ENCODE data around the gene NPDC1. TPM values are rescaled to one million over a fixed set of nuclear protein-coding genes. Genes with fewer than 3 reads are reported as not detected.

NPDC1 gene
- total and polyA plus RNA-seq, 2 of the 8 experiments (the other 6 are each of a cell fraction or from before 2014, with no cell fraction given), result 26.2 to 44.1 TPM

- Histone ChIP-seq H4K20me1 (replicated peaks in 1 of 2; ENCODE audit: control insufficient read depth in 1 of 2, insufficient read depth in 2 of 2, low read length in 2 of 2) (peaks cover 0 to 8% of the 10 kb centered on the region in 2 experiments), H3K56ac (replicated peaks; ENCODE audit: insufficient read length, low read depth, low read length) (no peak overlapping the region), H3K27ac (ENCODE audit: low read depth, low read length) (no peak overlapping the region), H3K79me1 (ENCODE audit: low read depth, low read length) (no peaks in the 10 kb centered on the region), H2AFZ (ENCODE audit: low read length) (no peak overlapping the region), H3K18ac (ENCODE audit: extremely low read depth, low read length) (no peak overlapping the region), H3K4me2 (ENCODE audit: insufficient read depth in 1 of 2, low read depth in 2 of 2, low read length in 2 of 2) (no peak overlapping the region), H2BK20ac (ENCODE audit: low read length) (no peak overlapping the region), H3K27me3 (replicated peaks in 1 of 4; ENCODE audit: control insufficient read depth in 3 of 4, extremely low read depth in 1 of 4, insufficient read depth in 3 of 4, low read length in 3 of 4) (peaks cover 1 to 18% (median 12%) of the 10 kb centered on the region in 4 experiments; a peak in 6 of 7 replicates), H3K23ac (ENCODE audit: insufficient read length) (no peak overlapping the region), H2BK5ac (ENCODE audit: low read depth, low read length) (0 out of 2 replicates have a peak overlapping the region, but pooled peaks have one; percentile 5), H3K36me3 (ENCODE audit: control insufficient read depth in 2 of 4, insufficient read depth in 4 of 4, low read length in 3 of 4) (no peaks in the 10 kb centered on the region), H3K23me2 (ENCODE audit: low read depth, low read length) (peaks cover 3% of the 10 kb centered on the region; the same call in 1 of the 2 replicates), H2AK5ac (ENCODE audit: low read depth, low read length) (no peak overlapping the region), H3K79me2 (ENCODE audit: control insufficient read depth in 1 of 2, insufficient read depth in 2 of 2, low read length in 2 of 2) (no peaks in the 10 kb centered on the region), H2BK120ac (replicated peaks; ENCODE audit: low read depth, low read length) (no peak overlapping the region), H3K9me3 (ENCODE audit: insufficient read depth in 2 of 2, low read depth in 1 of 2, low read length in 1 of 2) (no peaks in the 10 kb centered on the region), H3K4me3 (ENCODE audit: extremely low read depth in 1 of 4, insufficient read depth in 2 of 4, low read depth in 3 of 4, low read length in 4 of 4) (no peak overlapping the region), H2BK12ac (ENCODE audit: low read depth, low read length) (no peak overlapping the region), H3K14ac (ENCODE audit: insufficient read length) (no peak overlapping the region), H2BK15ac (ENCODE audit: low read length) (no peak overlapping the region), H4K8ac (ENCODE audit: extremely low read depth, insufficient read depth, low read length) (no peak overlapping the region), H3K4me1 (replicated peaks in 1 of 4; ENCODE audit: control insufficient read depth in 3 of 4, insufficient read depth in 4 of 4, low read length in 3 of 4) (peaks cover 0 to 9% (median 6%) of the 10 kb centered on the region in 4 experiments; a peak in 5 of 7 replicates), H3K9ac (replicated peaks in 1 of 4; ENCODE audit: extremely low read depth in 1 of 4, low read depth in 3 of 4, low read length in 3 of 4) (no peak overlapping the region), H3K4ac (replicated peaks; ENCODE audit: insufficient read length, low read depth, low read length) (no peak overlapping the region), H4K91ac (replicated peaks; ENCODE audit: insufficient read length, low read length) (no peak overlapping the region), H4K5ac (ENCODE audit: insufficient read length, low read depth, low read length) (no peak overlapping the region)
- TF ChIP-seq PHF8 (conservative IDR thresholded peaks at IDR 0.05; ENCODE audit: low read depth, low read length) (no peak), SP2 (IDR thresholded peaks at IDR 0.05; ENCODE audit: low read length) (no peak), TAF7 (optimal IDR thresholded peaks at IDR 0.05; ENCODE audit: borderline replicate concordance, low read depth, low read length) (no peak), EZH2 (IDR thresholded peaks at IDR 0.05; ENCODE audit: low read depth, low read length, severe bottlenecking) (no peak), SP1 (IDR thresholded peaks at IDR 0.05; ENCODE audit: low read depth, low read length) (no peak), ATF3 (IDR thresholded peaks at IDR 0.05; ENCODE audit: insufficient read depth, low read depth, low read length) (no peak), HDAC6 (IDR thresholded peaks at IDR 0.05; ENCODE audit: low read depth, low read length) (no peak)
- POLR2A ChIA-PET (ENCODE audit: partially characterized antibody), result interaction anchor here (0.5 kb wide), 1 partner anchor 58 kb away, joined by 3 read pairs; no protein-coding TSS in a partner anchor
- 90% methylated on average over 15 of the region's 15 CpGs; no CpG with 5 or more reads in 1 of the 2 experiments for WGBS, 2 experiments (ENCODE audit: extremely low coverage in 1 of 2, insufficient coverage in 1 of 2, insufficient read length in 1 of 2, insufficient replicate concordance in 2 of 2, low coverage in 1 of 2, low lambda C conversion rate in 2 of 2, missing lambda C conversion rate in 1 of 2)
- CTCF ChIA-PET (ENCODE audit: partially characterized antibody), result interaction anchor here (0.8 to 4.7 kb wide), 4 partner anchors 12 to 76 kb away, joined by 4 to 21 read pairs (median 6); partner anchors contain the start of gene PTGDS
- FAIRE-seq, result no peak
- DNase-seq (ENCODE audit: low read depth in 1 of 2, low spot score in 2 of 2), result no peak
These were observed 22.4 kb downstream of the NPDC1 start for GRCh38 chr9:137023583-137023991.
